GM18519 (cell line): ENCODE data around the gene CADM1.

Experiments
- ATAC-seq: cut with Tn5 transposase; IDR thresholded peaks from one replicate; pipeline ENCODE4 v1.9.1; 2021; ENCODE audit warnings: mild to moderate bottlenecking, moderate library complexity; ENCODE audit not compliant: unreplicated experiment, low FRiP score

CADM1 gene

DNA sequence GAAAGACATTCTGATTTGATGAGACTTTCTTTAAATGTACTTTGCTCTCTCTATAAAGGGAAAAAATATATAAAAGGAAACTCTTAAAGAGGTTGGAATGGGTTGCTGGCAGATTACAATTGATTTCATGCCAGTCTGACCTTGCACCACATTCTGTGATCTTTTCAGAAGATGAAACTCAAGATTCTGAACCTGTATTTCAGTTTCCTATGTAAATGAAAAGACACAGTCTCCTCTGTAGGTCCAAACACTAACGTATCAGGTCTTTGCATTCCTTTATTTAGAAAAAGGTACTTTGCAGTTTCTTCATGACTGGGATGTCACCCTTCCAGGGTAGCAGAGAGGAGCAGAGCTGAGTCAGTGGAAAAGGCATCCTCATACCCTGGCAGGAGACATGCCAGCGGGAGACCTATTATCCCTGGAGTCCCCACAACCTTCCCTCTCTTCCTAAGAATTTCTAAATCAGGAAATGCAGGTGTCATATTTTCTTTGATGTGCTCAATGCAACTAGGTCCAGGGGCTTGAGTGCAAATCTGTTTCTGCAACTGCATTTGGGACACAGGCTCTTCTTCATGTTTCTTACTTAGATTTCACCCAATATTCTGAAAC, 282.6 kb downstream of the CADM1 start:
- no peak for ATAC-seq

- ATAC-seq: no peak
Measured at GRCh38 chr11:115220911-115221310, 283.3 kb downstream of the CADM1 start.

DNA sequence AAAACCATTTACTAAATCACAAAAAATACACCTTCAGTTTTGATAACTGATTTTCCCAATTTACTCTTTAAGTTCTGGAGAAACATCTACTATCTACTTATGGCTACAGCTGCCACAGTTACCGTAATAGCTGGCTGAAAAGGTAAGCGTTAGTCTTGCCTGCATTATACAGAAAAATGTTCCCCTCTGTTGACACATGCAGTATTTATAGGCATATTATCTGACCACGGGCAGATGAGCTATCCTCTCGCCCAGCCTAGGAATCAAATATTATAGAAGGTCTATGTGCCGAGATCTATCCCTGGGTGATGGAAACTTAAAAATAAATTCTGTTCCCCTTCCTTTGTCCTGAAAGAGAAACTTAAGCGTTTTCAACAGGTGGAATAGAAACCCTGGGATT, 283.8 kb downstream of the CADM1 start:
- no peak for ATAC-seq

GRCh38 chr11:115219376-115219775, 284.8 kb downstream of the CADM1 start:
- ATAC-seq: no peak

DNA sequence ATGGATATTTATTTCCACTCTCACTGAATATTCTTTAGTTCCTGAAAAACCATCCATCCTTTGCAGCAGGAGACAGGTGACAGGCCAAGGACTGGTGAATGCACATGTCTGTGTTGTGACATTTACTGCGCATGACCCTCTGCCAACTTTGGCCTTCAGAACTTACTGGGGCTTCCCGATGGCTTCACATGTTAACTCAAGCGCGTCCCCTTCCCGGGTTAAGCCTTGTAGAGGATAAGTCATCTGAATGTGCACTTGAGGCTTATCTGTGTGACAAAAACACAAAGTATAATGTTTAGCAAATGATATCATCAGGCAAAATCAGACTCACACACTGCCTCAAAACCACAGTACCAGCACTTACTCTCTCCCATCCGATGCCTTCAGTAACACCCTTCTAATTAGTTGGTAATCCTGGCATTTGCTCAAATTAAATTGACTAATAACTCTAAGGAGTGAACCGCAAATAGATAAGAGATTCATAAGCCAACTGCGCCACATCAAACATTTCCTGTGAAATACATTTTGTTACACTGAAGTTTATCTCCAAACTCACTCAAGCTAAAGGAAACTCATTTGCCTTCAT, 286.4 kb downstream of the CADM1 start:
- no peak for ATAC-seq

GRCh38 chr11:115215694-115216617, 288.3 kb downstream of the CADM1 start:
- no peak for ATAC-seq

- ATAC-seq: no peak
Measured at GRCh38 chr11:115214644-115215234, 289.5 kb downstream of the CADM1 start.

DNA sequence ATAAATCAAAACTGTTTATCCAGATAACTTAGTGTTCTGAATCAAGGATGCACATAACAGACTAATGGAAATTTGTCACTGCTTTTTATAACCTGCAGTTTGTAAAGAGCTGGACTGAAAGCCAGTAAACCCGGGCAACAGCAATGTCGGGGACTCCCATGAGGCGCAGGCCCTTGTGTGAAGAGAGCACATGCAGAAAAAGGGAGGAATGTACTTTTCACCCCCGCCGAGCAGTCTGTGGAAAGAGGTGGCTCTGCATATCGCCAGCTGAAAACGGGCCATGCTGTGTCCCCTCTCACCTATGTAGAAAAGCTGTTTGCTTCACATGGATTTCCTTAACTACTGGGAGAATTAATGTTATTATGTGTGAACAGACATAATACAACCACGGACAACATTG, 291.2 kb downstream of the CADM1 start:
- no peak for ATAC-seq

- ATAC-seq: no peak
Measured at GRCh38 chr11:115208808-115209259, 295.4 kb downstream of the CADM1 start.

GRCh38 chr11:115207916-115208315, 296.3 kb downstream of the CADM1 start:
- ATAC-seq: no peak

- no peak for ATAC-seq
Measured at GRCh38 chr11:115207166-115207591, 297.0 kb downstream of the CADM1 start.

- no peak for ATAC-seq
Measured at GRCh38 chr11:115206365-115207022, 297.7 kb downstream of the CADM1 start.

DNA sequence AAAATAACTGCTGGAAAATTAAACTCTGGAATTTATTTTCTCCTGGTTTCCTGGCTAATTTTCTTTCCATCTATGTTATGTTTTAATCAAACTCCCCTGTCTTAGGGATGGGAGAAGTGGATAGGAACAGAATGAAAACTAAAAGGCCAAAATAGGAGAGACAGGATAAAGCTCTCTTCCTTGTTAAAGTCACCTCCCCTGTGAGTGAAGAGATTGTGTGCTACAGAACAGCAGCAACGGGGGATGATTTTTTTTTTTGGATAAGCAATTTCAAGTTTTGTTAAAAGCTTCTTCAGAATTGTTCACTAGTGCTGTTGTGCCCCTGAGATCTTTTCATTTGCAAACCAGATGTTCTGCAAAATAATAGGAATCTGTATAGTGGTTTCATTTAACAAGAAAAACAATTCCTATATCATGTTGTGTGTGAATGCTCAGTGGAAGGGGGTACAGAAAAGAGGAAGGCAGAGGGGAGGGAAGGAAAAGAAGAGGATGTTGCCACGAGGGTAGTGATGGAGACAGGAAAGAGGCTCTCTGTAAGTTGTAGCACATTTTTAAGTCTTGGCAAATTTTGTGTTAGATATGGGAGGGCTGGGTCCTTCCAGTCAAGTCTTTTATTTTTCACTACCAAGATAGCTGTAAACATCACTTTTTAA, 301.2 kb downstream of the CADM1 start:
- ATAC-seq: no peak

DNA sequence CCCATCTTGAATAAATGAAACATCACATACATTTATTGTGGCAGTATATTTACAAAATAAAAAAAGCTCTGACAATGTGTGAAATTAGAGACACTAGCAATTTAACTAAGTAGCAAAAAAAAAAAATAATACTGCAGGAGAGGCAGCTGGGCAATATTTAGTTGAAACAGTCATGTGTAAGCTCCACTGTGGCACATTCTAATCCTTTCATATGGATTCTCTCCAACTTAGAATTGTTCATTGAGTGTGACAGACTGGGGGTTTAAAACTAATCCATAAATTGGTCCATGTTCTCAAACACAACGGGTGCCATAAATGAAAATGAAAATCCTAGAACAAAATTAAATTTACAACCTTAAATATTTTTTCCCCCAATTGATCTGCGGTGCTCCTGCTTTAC, 302.1 kb downstream of the CADM1 start:
- no peak for ATAC-seq

DNA sequence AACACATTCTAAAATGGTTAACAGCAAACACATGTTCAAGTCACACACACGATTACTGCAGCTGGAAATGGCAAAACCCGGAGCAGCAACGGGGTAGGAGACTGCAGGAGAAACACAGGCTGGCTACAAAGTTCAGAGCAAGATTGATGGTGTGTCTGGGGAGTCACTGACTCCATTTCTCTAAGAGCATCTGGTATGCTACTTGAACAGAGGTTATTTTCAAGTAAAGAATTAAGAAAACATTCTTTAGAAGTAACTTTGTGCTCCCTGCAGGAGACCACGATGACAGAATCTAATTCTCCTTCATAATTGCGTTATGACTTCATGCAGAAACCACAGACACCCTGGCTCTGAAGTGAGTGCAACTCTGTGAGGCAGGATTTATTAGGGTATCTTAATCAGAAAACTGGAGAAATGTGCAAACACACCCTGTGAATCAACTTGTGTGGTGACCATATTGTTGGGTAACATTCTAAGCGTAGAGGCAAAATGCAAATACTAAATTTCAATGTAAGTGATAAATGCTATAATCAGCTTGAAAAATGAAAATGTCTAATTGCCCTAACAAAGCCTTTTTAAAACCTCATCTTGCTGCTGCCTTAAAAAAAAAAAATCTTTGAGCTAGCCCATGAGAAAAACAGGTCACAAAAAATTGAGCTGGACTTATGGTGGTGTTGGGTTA, 303.0 kb downstream of the CADM1 start:
- no peak for ATAC-seq

GRCh38 chr11:115199481-115200069, 304.6 kb downstream of the CADM1 start:
- no peak for ATAC-seq

DNA sequence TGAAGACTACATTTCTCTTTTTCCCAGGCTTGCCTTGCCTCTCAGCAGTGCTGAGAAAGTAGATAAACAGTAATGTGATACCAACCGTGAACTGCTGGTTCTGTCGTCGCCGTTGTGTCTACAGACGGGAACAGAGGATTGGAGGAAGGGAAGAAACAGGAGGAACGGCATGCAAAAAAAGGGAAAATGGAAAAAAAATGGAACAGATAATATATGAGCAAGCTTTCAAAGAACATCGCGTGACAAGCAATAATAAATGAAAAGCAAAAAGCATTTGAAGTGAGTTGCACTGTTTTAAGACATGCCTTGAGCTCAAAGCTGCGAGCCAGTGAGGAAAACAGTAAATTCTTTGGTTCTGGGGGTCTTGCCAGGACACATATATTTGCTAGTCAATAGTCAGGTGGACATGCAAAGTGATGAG, 305.9 kb downstream of the CADM1 start:
- ATAC-seq: no peak

- no peak for ATAC-seq
Measured at GRCh38 chr11:115197433-115197832, 306.8 kb downstream of the CADM1 start.

DNA sequence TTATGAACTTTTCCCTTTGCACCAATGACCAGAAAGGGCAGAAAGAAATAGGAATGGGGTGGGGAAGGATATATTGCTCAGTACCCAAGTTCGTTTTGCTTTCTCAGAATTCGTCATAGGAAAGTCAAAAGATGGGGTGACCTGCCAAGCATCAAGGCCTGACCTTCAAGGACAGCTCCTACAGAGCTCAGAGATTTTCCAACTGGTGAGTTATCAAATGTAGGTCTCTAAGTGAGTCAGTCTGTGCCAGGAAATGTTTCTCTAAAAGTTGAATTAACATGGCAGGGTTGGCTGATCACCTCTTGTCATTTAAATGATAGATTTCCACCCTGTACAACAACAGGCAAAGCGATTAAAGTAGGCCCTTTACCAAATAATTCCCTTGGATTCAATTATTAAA, 307.2 kb downstream of the CADM1 start:
- ATAC-seq: no peak
